ENCODE measurements around the gene MED13L. TPM values are rescaled to one million over a fixed set of nuclear protein-coding genes. Genes with fewer than 3 reads are reported as not detected.

MED13L gene
- total RNA-seq, 2 donors from 2014 or later: 88.9 to 140 TPM

- intact Hi-C loops (cut with DNase I): no loop called here
- Histone ChIP-seq H3K27ac (no peak overlapping the region), H3K9me3 (no peaks in the 10 kb centered on the region), H3K4me1 (replicated peaks) (no peaks in the 10 kb centered on the region), H3K27me3 (replicated peaks; ENCODE audit: insufficient read depth) (no peaks in the 10 kb centered on the region), H3K4me3 (no peak overlapping the region), H3K36me3 (no peaks in the 10 kb centered on the region)
- DNase-seq (ENCODE audit: low spot score): no peak
- TF ChIP-seq POLR2AphosphoS5 (IDR thresholded peaks at IDR 0.05) (no peak), CTCF (IDR thresholded peaks at IDR 0.05) (no peak), POLR2A (IDR thresholded peaks at IDR 0.05) (no peak)
- 92% methylated on average over 3 of the region's 3 CpGs for WGBS
Measured at GRCh38 chr12:116206828-116207227, 70.7 kb downstream of the MED13L start.

GRCh38 chr12:116204785-116205184 lies 72.7 kb downstream of the MED13L start:
- H3K4me3 ChIP-seq: no peak overlapping the region
- H3K36me3 ChIP-seq: no peaks in the 10 kb centered on the region
- no peaks in the 10 kb centered on the region for H3K4me1 ChIP-seq (replicated peaks)
- DNase-seq (ENCODE audit: low spot score): no peak
- WGBS: 73% methylated on average over 3 of the region's 3 CpGs
- no peaks in the 10 kb centered on the region for H3K27me3 ChIP-seq (replicated peaks; ENCODE audit: insufficient read depth)
- TF ChIP-seq POLR2AphosphoS5 (IDR thresholded peaks at IDR 0.05) (no peak), POLR2A (IDR thresholded peaks at IDR 0.05) (no peak), CTCF (IDR thresholded peaks at IDR 0.05) (no peak)
- intact Hi-C loops (cut with DNase I): no loop called here
- H3K9me3 ChIP-seq: no peaks in the 10 kb centered on the region
- H3K27ac ChIP-seq: no peak overlapping the region

DNA sequence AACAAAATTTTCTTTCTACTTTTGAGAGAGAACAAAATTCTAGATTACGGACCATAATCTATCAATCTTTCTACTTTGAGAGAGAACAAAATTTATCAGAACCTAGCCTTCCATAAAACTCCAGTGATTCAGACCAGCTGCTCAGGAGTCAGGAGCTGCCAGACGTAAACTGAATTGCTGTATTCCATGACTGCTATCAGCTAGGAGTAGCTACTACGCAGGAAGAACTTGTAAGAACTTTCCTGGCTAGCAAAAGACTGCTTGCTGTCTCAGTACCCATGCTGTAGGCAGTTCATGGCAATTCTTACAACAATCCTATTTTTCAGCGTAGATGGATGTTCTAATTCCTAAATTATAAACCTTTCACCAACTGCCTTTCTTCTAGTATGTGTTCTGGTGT lies 73.3 kb downstream of the MED13L start:
- no peaks in the 10 kb centered on the region for H3K27me3 ChIP-seq (replicated peaks; ENCODE audit: insufficient read depth)
- H3K27ac ChIP-seq: no peak overlapping the region
- WGBS: 70% methylated on average over 4 of the region's 4 CpGs
- no peak for DNase-seq (ENCODE audit: low spot score)
- H3K36me3 ChIP-seq: no peaks in the 10 kb centered on the region
- no peak overlapping the region for H3K4me3 ChIP-seq
- no peak for TF ChIP-seq POLR2A (IDR thresholded peaks at IDR 0.05)
- TF ChIP-seq CTCF (IDR thresholded peaks at IDR 0.05): no peak
- no peak for TF ChIP-seq POLR2AphosphoS5 (IDR thresholded peaks at IDR 0.05)
- H3K4me1 ChIP-seq (replicated peaks): no peaks in the 10 kb centered on the region
- intact Hi-C loops (cut with DNase I): no loop called here
- H3K9me3 ChIP-seq: no peaks in the 10 kb centered on the region

- Histone ChIP-seq H3K27me3 (replicated peaks; ENCODE audit: insufficient read depth) (no peaks in the 10 kb centered on the region), H3K27ac (no peak overlapping the region), H3K36me3 (no peaks in the 10 kb centered on the region), H3K4me1 (replicated peaks) (no peaks in the 10 kb centered on the region), H3K4me3 (no peak overlapping the region), H3K9me3 (no peaks in the 10 kb centered on the region)
- no peak for DNase-seq (ENCODE audit: low spot score)
- intact Hi-C loops (cut with DNase I): no loop called here
- no peak for TF ChIP-seq CTCF (IDR thresholded peaks at IDR 0.05)
- no peak for TF ChIP-seq POLR2A (IDR thresholded peaks at IDR 0.05)
- TF ChIP-seq POLR2AphosphoS5 (IDR thresholded peaks at IDR 0.05): no peak
- WGBS: 51% methylated on average over 4 of the region's 4 CpGs
Measured at GRCh38 chr12:116202940-116203339, 74.6 kb downstream of the MED13L start.

GRCh38 chr12:116202433-116202832 lies 75.1 kb downstream of the MED13L start:
- Histone ChIP-seq H3K27me3 (replicated peaks; ENCODE audit: insufficient read depth) (no peaks in the 10 kb centered on the region), H3K4me1 (replicated peaks) (no peaks in the 10 kb centered on the region), H3K4me3 (no peak overlapping the region), H3K27ac (no peak overlapping the region), H3K9me3 (no peaks in the 10 kb centered on the region), H3K36me3 (no peaks in the 10 kb centered on the region)
- DNase-seq (ENCODE audit: low spot score): no peak
- WGBS: 90% methylated on average over 4 of the region's 4 CpGs
- TF ChIP-seq CTCF (IDR thresholded peaks at IDR 0.05): no peak
- no peak for TF ChIP-seq POLR2A (IDR thresholded peaks at IDR 0.05)
- no peak for TF ChIP-seq POLR2AphosphoS5 (IDR thresholded peaks at IDR 0.05)
- intact Hi-C loops (cut with DNase I): no loop called here
